WTC11 (cell line): ENCODE measurements around the gene PARD3B. TPM values are rescaled to one million over a fixed set of nuclear protein-coding genes. Genes with fewer than 3 reads are reported as not detected.

ENCODE experiments used
- ATAC-seq: fragments of 200-7000 bp; cut with Tn5 transposase; 2 replicates; pipeline ENCODE4 v1.10.0; 2021; ENCODE audit warnings: mild to moderate bottlenecking, moderate library complexity
- CTCF ChIA-PET: fragments of 300-600 bp; sonication (Branson Sonifier 250); formaldehyde crosslinking; loops from one replicate; lab custom pipeline; 2021; ENCODE audit warnings: antibody characterized with exemption; lab: Charles Lee
- POLR2A ChIA-PET: fragments of 350-600 bp; sonication (Branson Sonifier 250); formaldehyde crosslinking; loops from one replicate; lab custom pipeline; 2021; ENCODE audit warnings: antibody characterized with exemption; lab: Charles Lee
- DNase-seq: peaks from one replicate; pipeline ENCODE4 v3.0.0; 2021; ENCODE audit warnings: low spot score
- H3K27ac Mint-ChIP-seq: 2 replicates; pipeline ENCODE4 v1.8.0; 2021; ENCODE audit warnings: mixed read lengths
- H3K27me3 Mint-ChIP-seq: 2 replicates; pipeline ENCODE4 v1.8.0; 2021; ENCODE audit warnings: low read depth, mild to moderate bottlenecking, moderate library complexity, mixed read lengths
- H3K36me3 Mint-ChIP-seq: 2 replicates; pipeline ENCODE4 v1.8.0; 2021; ENCODE audit warnings: mixed read lengths
- H3K4me1 Mint-ChIP-seq: 2 replicates; pipeline ENCODE4 v1.8.0; 2022; ENCODE audit warnings: mixed read lengths
- H3K4me3 Mint-ChIP-seq: 2 replicates; pipeline ENCODE4 v1.8.0; 2021; ENCODE audit warnings: mild to moderate bottlenecking, moderate library complexity, mixed read lengths
- H3K9me3 Mint-ChIP-seq: 2 replicates; pipeline ENCODE4 v1.8.0; 2021; ENCODE audit warnings: mixed read lengths
- AFF4 ChIP-seq: sonication (generic); formaldehyde crosslinking; IDR thresholded peaks from 2 replicates; pipeline ENCODE4 v1.8.1; 2023; ENCODE audit warnings: mild to moderate bottlenecking, missing genetic modification reagents, borderline replicate concordance
- AR ChIP-seq: fragments of 250-450 bp; sonication (Bioruptor Pico); IDR thresholded peaks from 2 replicates; pipeline ENCODE4 v1.9.0; 2021; ENCODE audit warnings: mild to moderate bottlenecking
- CBFB ChIP-seq: sonication (generic); formaldehyde crosslinking; IDR thresholded peaks from 2 replicates; pipeline ENCODE4 v1.8.1; 2022; ENCODE audit warnings: mild to moderate bottlenecking, low read depth, missing genetic modification reagents
- CDX4 ChIP-seq: fragments of 250-450 bp; sonication (Bioruptor Pico); IDR thresholded peaks from 2 replicates; pipeline ENCODE4 v1.9.0; 2021; ENCODE audit warnings: moderate library complexity, mild to moderate bottlenecking, inconsistent platforms, borderline replicate concordance
- E2F1 ChIP-seq: sonication (generic); formaldehyde crosslinking; IDR thresholded peaks from 2 replicates; pipeline ENCODE4 v1.8.0; 2022; ENCODE audit warnings: mild to moderate bottlenecking, missing genetic modification reagents
- E2F4 ChIP-seq: sonication (generic); formaldehyde crosslinking; IDR thresholded peaks from 2 replicates; pipeline ENCODE4 v1.8.1; 2022; ENCODE audit warnings: low read depth, mild to moderate bottlenecking, moderate library complexity, missing genetic modification reagents, borderline replicate concordance
- E2F5 ChIP-seq: sonication (generic); formaldehyde crosslinking; IDR thresholded peaks from 2 replicates; pipeline ENCODE4 v1.8.1; 2022; ENCODE audit warnings: mild to moderate bottlenecking, moderate library complexity, missing genetic modification reagents
- FOXP1 ChIP-seq: sonication (generic); formaldehyde crosslinking; IDR thresholded peaks from 2 replicates; pipeline ENCODE4 v1.8.0; 2022; ENCODE audit warnings: missing genetic modification reagents, mild to moderate bottlenecking, moderate library complexity, borderline replicate concordance
- IRF2 ChIP-seq: sonication (generic); formaldehyde crosslinking; IDR thresholded peaks from 2 replicates; pipeline ENCODE4 v1.8.0; 2022; ENCODE audit warnings: low read depth, missing genetic modification reagents, borderline replicate concordance
- RELA ChIP-seq: sonication (generic); formaldehyde crosslinking; IDR thresholded peaks from 2 replicates; pipeline ENCODE4 v1.8.1; 2022; ENCODE audit warnings: missing genetic modification reagents, mild to moderate bottlenecking, borderline replicate concordance
- STAT6 ChIP-seq: sonication (generic); formaldehyde crosslinking; conservative IDR thresholded peaks from 2 replicates; pipeline ENCODE4 v1.8.1; 2023; ENCODE audit warnings: mild to moderate bottlenecking, low read depth, missing genetic modification reagents, moderate library complexity
- ZNF232 ChIP-seq: sonication (generic); formaldehyde crosslinking; IDR thresholded peaks from 2 replicates; pipeline ENCODE4 v1.8.0; 2022; ENCODE audit warnings: mild to moderate bottlenecking, missing genetic modification reagents
- ZNF425 ChIP-seq: fragments of 250-450 bp; sonication (Bioruptor Pico); conservative IDR thresholded peaks from 2 replicates; pipeline ENCODE4 v1.9.0; 2021; ENCODE audit warnings: mild to moderate bottlenecking
- total RNA-seq: library from RNA; stranded (reverse); gene quantifications from 3 replicates; pipeline ENCODE4 v1.2.3, GENCODE V29; 2021

The PARD3B gene
- total RNA-seq, 1 experiment from 2014 or later, result 5.6 TPM

- TF ChIP-seq AR (CRISPR knock-in tag), result no peak
- no peak for TF ChIP-seq IRF2 (CRISPR knock-in tag)
Measured at GRCh38 chr2:204578928-204579598, 33.8 kb downstream of the PARD3B start (continued).

GRCh38 chr2:204581946-204582345 is 36.7 kb downstream of the PARD3B start:
- no peak overlapping the region for H3K4me3 Mint-ChIP-seq
- no peak for TF ChIP-seq AFF4 (CRISPR knock-in tag)
- no peak for TF ChIP-seq CBFB (CRISPR knock-in tag)
- no peak for TF ChIP-seq ZNF425 (CRISPR knock-in tag)
- no peak for TF ChIP-seq STAT6 (CRISPR knock-in tag)
- TF ChIP-seq ZNF232, result no peak
- TF ChIP-seq FOXP1 (CRISPR knock-in tag), result no peak
- no peak for TF ChIP-seq CDX4 (CRISPR knock-in tag)
- no peak for TF ChIP-seq RELA (CRISPR knock-in tag)
- TF ChIP-seq E2F1, result no peak
- TF ChIP-seq E2F5 (CRISPR knock-in tag), result no peak
- no peak for TF ChIP-seq E2F4 (CRISPR knock-in tag)
- CTCF ChIA-PET, result no interaction called here
- no peak for DNase-seq
- H3K36me3 Mint-ChIP-seq, result no peaks in the 10 kb centered on the region
- 0 out of 2 replicates have a peak, but pooled peaks cover 4% of the 10 kb centered on the region for H3K9me3 Mint-ChIP-seq
- no peaks in the 10 kb centered on the region for H3K27me3 Mint-ChIP-seq
- POLR2A ChIA-PET, result no interaction called here
- no peak for ATAC-seq
- H3K27ac Mint-ChIP-seq, result no peak overlapping the region
- H3K4me1 Mint-ChIP-seq, result peaks cover 6% of the 10 kb centered on the region; the same call in 1 of the 2 replicates
